SJCRH30 (cell line): ENCODE measurements around the gene EIF2A. TPM values are rescaled to one million over a fixed set of nuclear protein-coding genes. Genes with fewer than 3 reads are reported as not detected.

ENCODE experiments used
- DNase-seq, 2 experiments: peaks; one replicate each; pipeline ENCODE4 v3.0.0-alpha.2; 2015 to 2020
- H3K27ac ChIP-seq: fragments of 250-450 bp; sonication (Bioruptor Pico); 2 replicates; pipeline ENCODE4 v1.5.1; 2020; ENCODE audit warnings: mild to moderate bottlenecking, moderate library complexity
- H3K27me3 ChIP-seq: fragments of 250-450 bp; sonication (Bioruptor Pico); 2 replicates; pipeline ENCODE4 v1.5.1; 2020; ENCODE audit warnings: mild to moderate bottlenecking, moderate library complexity
- H3K36me3 ChIP-seq: fragments of 250-450 bp; sonication (Bioruptor Pico); 2 replicates; pipeline ENCODE4 v1.5.1; 2020; ENCODE audit warnings: mild to moderate bottlenecking, moderate library complexity
- H3K4me1 ChIP-seq: fragments of 250-450 bp; sonication (Bioruptor Pico); 2 replicates; pipeline ENCODE4 v1.5.1; 2020; ENCODE audit warnings: mild to moderate bottlenecking, moderate library complexity
- H3K4me3 ChIP-seq: fragments of 250-450 bp; sonication (Bioruptor Pico); 2 replicates; pipeline ENCODE4 v1.5.1; 2020; ENCODE audit warnings: mild to moderate bottlenecking, moderate library complexity
- H3K9me3 ChIP-seq: fragments of 250-450 bp; sonication (Bioruptor Pico); replicated peaks from 2 replicates; pipeline ENCODE4 v1.5.1; 2020; ENCODE audit warnings: mild to moderate bottlenecking, moderate library complexity
- total RNA-seq: library from RNA; depleted of rRNA; stranded (reverse); fragments of >200 nt; shearing (Covaris generic); gene quantifications from 2 replicates; pipeline ENCODE4 v1.2.3, GENCODE V29; 2014

Gene EIF2A
- total RNA-seq, 1 experiment from 2014 or later, result 139 TPM

DNA sequence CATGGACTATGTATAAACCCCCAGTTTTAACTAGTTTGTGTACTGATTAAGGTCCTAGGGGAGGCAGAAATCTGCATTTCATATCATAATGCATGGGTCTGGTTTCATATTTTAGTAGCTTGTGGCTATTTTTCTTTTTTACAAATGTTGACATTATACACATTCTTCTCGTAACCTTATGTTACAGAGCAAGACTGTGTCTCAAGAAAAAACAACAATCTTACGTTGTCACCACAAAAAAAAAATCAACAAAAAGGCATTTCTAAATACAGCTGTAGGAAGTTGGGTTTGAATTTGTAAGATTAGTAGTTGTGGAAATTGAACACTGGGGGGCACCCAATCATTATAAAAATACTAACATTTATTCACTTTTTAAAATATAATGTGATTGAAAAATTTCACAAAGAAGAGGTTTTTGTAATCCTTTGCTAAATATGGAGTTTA lies 18.2 kb upstream of the EIF2A start:
- peak in 1 of 2 experiments; percentile 30 for DNase-seq
- H3K4me3 ChIP-seq, result no peak overlapping the region
- no peaks in the 10 kb centered on the region for H3K36me3 ChIP-seq
- no peaks in the 10 kb centered on the region for H3K9me3 ChIP-seq
- H3K27ac ChIP-seq, result no peak overlapping the region
- no peaks in the 10 kb centered on the region for H3K27me3 ChIP-seq
- 0 out of 2 replicates have a peak, but pooled peaks cover 3% of the 10 kb centered on the region for H3K4me1 ChIP-seq

DNA sequence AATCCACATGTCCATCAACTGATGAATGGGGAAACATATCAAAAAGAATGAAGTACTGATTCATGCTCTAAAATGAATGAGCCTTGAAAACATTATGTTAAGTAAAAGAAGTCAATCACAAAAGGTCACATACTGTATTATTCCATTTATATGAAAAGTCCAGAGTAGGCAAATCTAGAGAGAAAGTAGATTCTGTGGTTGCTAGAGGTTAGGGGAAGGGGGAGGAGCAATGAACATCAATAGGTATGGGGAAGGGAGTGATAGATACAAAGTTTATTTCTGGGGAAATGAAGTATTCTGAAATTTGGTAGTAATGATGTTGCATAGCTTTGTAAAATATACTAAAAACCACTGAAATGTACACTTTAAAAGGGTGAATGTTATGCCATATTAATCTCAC lies 14.8 kb upstream of the EIF2A start:
- H3K4me3 ChIP-seq, result no peak overlapping the region
- H3K27ac ChIP-seq, result no peak overlapping the region
- H3K36me3 ChIP-seq, result no peaks in the 10 kb centered on the region
- H3K9me3 ChIP-seq, result no peaks in the 10 kb centered on the region
- no peak for DNase-seq
- H3K4me1 ChIP-seq, result 0 out of 2 replicates have a peak, but pooled peaks cover 3% of the 10 kb centered on the region
- H3K27me3 ChIP-seq, result no peaks in the 10 kb centered on the region

DNA sequence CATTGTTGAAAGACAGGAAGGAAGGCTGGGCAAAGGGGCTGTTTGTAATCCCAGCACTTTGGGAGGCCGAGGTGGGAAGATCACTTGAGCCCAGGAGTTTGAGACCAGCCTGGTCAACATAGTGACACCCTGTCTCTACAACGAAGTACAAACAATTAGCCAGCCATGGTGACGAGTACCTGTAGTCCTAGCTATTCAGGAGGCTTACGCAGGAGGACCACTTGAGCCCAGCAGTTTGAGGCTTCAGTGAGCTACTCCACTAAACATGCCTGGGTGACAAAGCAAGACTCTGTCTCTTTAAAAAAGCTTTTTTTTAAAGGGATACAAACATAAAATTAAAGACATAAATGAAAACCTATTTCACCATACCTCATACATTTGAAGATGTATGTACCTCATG lies 11.4 kb upstream of the EIF2A start:
- no peak for DNase-seq
- Histone ChIP-seq H3K36me3 (no peaks in the 10 kb centered on the region), H3K27ac (no peak overlapping the region), H3K27me3 (no peaks in the 10 kb centered on the region), H3K4me1 (no peaks in the 10 kb centered on the region), H3K4me3 (no peak overlapping the region), H3K9me3 (no peaks in the 10 kb centered on the region)

DNA sequence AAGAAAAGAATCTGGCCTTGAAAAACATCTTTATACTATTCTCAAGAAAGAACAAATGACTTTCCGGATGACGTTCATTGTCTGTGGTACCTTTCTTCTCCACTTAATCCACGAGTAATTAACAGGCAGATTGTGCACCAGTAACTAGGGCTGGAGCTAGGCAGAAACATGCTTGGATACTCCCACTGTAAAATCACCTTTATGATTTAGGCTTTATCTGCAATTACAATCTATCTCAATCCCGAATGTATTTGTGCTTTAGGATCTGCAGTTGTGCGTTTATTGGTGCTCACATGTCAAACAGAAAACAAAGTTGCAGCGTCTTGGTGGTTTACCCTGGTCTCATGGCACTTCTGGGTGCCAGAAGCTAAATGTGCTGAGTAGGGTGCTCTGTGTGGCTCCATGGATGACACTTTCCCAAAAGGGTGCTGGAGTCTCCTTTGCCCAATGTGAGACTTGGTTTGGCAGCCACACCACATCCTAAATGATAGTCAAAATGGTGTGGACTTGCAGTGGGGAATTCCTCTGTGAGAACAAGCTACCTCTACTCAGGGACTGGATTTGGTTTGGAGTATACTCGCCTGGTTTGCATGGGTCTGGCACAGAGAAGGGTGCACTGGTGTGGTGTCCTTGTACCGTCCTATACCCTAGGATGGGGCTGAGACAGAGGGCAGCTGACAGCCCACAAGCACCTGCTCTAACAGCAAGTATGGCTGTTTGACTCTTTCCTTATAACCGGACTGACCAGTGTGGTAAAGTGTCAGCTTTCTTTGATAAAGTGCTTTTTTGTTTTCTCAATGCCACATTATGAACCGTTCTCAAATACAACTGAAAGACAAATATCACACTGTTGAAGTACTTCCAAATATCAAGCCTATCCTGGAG lies 8.0 kb upstream of the EIF2A start:
- Histone ChIP-seq H3K27ac (no peak overlapping the region), H3K4me3 (no peak overlapping the region), H3K9me3 (no peaks in the 10 kb centered on the region), H3K4me1 (no peaks in the 10 kb centered on the region), H3K36me3 (peaks cover 13% of the 10 kb centered on the region; the same call in 1 of the 2 replicates), H3K27me3 (no peaks in the 10 kb centered on the region)
- DNase-seq, result no peak

DNA sequence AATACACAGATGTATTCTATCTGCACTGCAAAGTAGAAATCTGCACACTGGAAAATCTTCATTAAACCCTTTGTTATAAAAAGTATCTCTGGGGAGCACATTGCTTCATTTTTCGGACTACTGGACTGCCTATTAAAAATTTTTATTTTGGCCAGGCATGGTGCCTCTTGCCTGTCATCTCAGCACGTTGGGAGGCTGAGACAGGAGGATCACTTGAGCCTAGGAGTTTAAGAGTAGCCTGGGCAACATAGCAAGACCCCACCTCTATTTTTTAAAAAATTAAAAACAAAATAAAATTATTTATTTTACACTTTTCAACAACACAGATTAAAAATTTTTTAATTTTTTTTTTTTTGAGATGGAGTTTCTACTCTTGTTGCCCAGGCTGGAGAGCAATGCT lies 6.3 kb upstream of the EIF2A start:
- Histone ChIP-seq H3K27ac (no peak overlapping the region), H3K27me3 (no peaks in the 10 kb centered on the region)

DNA sequence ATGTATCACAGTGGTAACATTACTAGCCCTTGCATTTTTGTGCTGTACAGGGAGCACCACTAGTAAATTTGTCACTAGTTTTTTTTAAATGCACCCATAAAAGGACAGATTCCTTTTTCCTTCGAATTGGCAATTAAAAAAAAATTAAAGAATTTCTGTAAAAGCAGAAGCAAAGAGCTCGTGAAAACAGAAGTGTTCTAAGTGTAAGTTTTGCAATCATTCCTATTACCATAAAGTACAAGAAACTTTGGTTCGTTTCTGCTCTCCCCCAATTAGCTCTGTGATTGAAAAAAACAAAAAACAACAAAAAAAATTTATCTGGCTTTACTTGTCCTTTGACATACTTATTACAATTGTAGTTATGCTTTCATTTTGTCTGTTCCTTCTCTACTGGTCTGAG lies 5.6 kb upstream of the EIF2A start:
- H3K9me3 ChIP-seq, result no peaks in the 10 kb centered on the region

More for the DNA sequence above, 6.3 kb upstream of the EIF2A start:
- no peak for DNase-seq
- Histone ChIP-seq H3K4me3 (no peak overlapping the region), H3K36me3 (peaks cover 18% of the 10 kb centered on the region), H3K9me3 (no peaks in the 10 kb centered on the region), H3K4me1 (no peaks in the 10 kb centered on the region)

DNA sequence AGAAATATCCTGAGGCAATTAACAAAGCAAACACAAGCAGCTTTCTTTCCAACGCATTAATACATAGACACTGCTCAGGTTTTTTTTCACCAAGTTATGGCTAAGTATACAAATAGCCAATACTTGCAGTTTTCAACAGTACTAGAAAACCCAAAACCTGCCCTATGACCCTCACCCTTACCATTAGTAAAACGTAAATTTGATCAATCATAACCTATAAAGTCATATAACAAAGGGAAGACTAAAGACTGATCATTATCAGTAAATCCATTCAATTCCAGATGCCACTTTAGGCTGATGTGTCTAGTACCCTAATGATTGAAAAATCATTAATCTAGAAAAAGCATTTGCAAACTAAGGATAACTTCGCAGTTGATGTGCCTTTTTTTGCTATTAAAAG lies 3.5 kb upstream of the EIF2A start:
- no peaks in the 10 kb centered on the region for H3K4me1 ChIP-seq
- H3K4me3 ChIP-seq, result no peak overlapping the region
- H3K9me3 ChIP-seq, result no peaks in the 10 kb centered on the region
- no peak for DNase-seq
- peaks cover 18% of the 10 kb centered on the region for H3K36me3 ChIP-seq
- H3K27ac ChIP-seq, result no peak overlapping the region
- no peaks in the 10 kb centered on the region for H3K27me3 ChIP-seq

More for the DNA sequence above, 5.6 kb upstream of the EIF2A start:
- H3K4me1 ChIP-seq, result no peaks in the 10 kb centered on the region
- H3K36me3 ChIP-seq, result peaks cover 18% of the 10 kb centered on the region
- H3K27ac ChIP-seq, result no peak overlapping the region
- H3K4me3 ChIP-seq, result no peak overlapping the region
- no peak for DNase-seq
- no peaks in the 10 kb centered on the region for H3K27me3 ChIP-seq

DNA sequence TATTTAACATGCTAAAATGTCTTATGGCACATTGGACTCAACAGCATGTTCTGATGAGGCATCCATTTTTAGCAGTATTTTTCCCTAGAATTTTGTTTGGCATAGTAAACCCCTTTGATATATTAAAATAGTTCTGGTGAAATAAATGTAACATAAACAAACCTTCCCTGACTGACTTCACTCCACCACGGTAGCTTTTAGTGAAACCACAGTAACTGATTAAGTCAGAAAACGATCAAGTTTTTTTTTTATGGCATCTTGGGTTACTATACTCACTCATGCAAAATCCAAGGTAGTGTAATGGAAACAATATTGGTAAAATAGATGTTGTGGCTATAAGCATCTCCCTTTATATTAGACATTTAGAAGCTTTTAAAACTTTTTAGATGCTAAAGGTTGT lies 3.1 kb upstream of the EIF2A start:
- Histone ChIP-seq H3K4me3 (no peak overlapping the region), H3K27ac (no peak overlapping the region), H3K9me3 (no peaks in the 10 kb centered on the region), H3K27me3 (no peaks in the 10 kb centered on the region), H3K4me1 (no peaks in the 10 kb centered on the region), H3K36me3 (peaks cover 18% of the 10 kb centered on the region)
- DNase-seq, result no peak

DNA sequence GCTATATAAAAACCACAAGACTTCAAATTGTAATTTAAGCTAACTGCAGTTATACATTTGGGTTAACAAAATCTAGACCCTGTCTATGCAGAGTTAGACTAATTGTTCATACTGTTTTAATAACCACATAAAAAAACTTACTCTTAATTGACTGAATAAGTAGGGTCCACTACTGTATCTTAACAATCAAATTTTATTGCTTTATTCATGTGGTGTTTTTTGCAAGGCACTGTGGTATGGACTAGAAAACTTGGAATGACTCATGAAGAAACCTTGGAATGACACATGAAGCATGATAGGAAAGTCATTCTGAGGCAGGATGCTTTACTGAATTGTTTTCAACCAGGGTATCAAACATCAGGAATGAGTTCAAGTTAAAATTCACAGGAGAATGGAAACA lies 2.5 kb upstream of the EIF2A start:
- DNase-seq, result no peak
- no peaks in the 10 kb centered on the region for H3K9me3 ChIP-seq
- H3K27ac ChIP-seq, result no peak overlapping the region
- H3K36me3 ChIP-seq, result peaks cover 18% of the 10 kb centered on the region
- H3K4me3 ChIP-seq, result no peak overlapping the region
- H3K27me3 ChIP-seq, result no peaks in the 10 kb centered on the region
- no peaks in the 10 kb centered on the region for H3K4me1 ChIP-seq

DNA sequence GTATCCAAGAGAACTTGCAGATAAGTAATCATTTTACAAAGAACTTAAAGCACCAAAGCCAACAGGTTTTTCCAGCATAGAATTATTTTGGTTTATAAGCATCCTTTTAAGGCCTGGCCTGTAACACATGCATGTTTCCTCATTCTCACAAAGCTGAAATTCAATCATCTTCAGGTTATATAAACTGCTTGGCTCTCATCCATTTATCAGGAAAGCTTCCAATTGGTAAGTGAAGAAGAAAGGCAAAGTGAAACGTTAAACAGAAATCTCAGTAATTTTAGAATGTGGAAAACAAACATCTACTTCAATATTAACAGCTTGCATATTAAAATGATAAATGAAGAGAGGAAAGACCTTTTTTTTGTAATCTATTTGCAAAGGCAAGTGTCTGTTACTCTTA lies 1.9 kb upstream of the EIF2A start:
- H3K9me3 ChIP-seq, result no peaks in the 10 kb centered on the region
- H3K4me3 ChIP-seq, result peak overlapping the region; percentile 90
- H3K4me1 ChIP-seq, result no peaks in the 10 kb centered on the region
- no peak for DNase-seq
- no peaks in the 10 kb centered on the region for H3K27me3 ChIP-seq
- peaks cover 18% of the 10 kb centered on the region for H3K36me3 ChIP-seq
- H3K27ac ChIP-seq, result no peak overlapping the region

DNA sequence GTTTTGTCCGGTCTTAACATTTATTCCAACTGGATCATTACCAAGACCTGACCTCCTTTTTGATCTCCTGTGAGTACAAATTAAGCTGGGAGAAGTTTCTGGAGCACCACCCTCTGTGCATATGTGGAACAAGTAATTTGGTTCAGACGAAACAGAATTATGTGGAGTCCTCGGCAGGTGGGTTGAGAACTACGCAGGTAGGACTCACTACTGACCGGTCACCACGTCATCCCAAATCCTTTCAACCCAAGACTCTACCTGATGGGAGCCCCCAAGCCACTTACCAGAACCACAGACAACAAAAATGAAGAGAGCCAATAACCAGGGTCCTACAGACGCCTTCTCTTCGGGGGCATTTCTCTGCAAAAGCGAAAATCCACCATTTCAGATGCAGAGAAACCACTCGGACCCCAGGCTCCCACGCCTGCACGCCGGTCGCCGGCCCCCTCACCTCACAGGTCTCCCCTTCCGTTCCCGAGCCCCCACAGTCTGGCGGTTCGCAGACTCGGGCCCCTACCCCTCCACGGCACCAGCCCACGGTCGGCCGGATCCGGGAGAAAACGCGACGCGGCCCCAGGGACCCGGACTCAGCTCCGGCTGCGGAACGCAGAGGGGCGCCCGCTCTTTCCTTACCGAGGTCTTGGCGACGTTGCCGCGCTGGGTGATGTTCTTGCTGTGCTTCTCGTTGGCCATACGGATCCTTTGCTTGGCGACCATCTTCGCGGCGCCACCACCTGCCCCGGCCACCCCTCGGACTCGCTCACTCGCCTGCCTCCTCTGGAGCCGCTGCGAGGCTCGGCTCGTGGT lies 965 bp upstream of the EIF2A start:
- peaks cover 18% of the 10 kb centered on the region for H3K36me3 ChIP-seq
- no peaks in the 10 kb centered on the region for H3K27me3 ChIP-seq
- DNase-seq, result no peak
- peak overlapping the region; percentile 90 for H3K4me3 ChIP-seq
- H3K4me1 ChIP-seq, result no peaks in the 10 kb centered on the region
- no peaks in the 10 kb centered on the region for H3K9me3 ChIP-seq
- H3K27ac ChIP-seq, result peak overlapping the region; percentile 75

DNA sequence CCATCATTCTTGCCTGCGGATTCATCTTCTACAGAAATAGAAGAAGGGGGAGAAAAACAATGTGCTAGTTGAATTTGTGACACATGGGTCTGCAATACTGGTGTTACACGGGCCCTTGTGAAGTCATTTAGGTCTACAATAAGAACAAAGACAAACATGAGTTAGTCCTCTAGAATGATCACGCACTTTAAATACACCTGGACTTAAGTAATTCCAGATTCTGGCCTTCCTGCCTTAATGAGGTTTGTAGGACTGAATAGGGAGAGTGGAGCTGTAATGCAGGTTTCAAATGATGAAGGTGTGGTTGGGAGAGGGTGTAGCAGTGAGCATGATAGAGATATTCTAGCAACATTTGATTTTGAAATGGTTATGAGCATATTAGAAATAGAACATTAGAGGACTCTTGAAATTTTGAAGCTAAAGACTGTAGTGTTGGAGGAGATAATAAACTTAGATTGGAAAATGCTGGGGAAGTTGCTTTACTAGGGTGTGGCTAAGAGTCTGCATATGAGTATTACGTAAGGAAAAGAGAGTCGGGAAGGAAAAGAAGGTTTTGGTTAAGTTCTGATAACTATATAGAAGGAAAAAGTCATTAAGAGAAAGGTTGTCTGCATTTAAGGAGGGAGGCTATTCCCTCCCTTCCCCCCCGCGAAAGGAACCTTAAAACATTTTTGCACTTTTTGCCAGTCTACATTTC lies 606 bp downstream of the EIF2A start:
- Histone ChIP-seq H3K27me3 (no peaks in the 10 kb centered on the region), H3K4me3 (peak overlapping the region; percentile 90), H3K36me3 (peaks cover 19% of the 10 kb centered on the region), H3K4me1 (no peaks in the 10 kb centered on the region), H3K27ac (peak overlapping the region; percentile 75), H3K9me3 (no peaks in the 10 kb centered on the region)
- DNase-seq, result no peak

DNA sequence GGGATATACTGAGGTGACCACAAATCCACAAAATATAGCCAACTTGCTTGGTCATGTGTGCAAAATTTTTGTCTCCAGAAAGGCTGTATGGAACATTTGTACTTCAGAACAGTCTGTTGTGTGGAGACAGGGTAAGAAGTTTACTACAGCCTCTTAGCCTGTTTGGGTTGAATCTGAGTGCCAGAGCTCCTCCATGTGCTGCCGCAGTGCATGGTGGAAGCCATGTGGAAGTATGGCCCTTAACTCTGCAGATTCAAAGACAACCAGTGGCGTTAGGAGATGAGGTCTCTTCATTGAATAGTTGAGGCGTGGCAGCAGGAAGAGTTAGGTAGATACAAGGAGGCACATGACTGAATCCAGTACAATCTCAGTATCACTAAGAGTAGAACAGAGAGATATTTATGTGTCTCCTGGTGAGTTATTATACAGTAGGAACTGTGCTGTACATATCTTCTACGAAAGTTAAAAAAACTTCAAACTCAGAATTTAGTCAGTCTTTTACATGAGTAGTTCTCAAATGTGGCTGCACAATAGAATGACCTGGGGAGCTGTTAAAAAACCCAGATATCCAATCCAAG lies 9.4 kb downstream of the EIF2A start:
- no peaks in the 10 kb centered on the region for H3K9me3 ChIP-seq

DNA sequence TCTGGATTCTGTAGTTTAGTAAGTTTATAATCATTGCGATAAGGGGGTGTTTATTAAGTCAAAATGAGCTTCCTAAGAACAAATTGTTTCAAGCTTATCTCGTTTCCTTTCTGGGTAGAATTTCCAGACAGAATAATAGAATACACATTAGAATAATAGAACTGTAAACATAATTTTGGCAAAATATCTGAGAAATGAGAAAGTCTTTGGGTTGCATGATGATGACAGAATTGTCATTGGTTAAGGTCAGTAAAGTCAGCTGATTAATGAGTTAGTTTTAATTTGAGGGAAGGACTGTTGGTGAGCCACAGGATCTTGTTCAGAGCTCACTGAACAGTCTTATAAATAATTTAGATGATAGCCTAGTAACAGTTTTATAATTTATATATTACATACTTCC lies 10.2 kb downstream of the EIF2A start:
- no peaks in the 10 kb centered on the region for H3K9me3 ChIP-seq
- H3K27me3 ChIP-seq, result no peaks in the 10 kb centered on the region
- H3K27ac ChIP-seq, result no peak overlapping the region
- no peaks in the 10 kb centered on the region; the same call in 1 of the 2 replicates for H3K4me1 ChIP-seq
- H3K36me3 ChIP-seq, result peaks cover 70% of the 10 kb centered on the region
- H3K4me3 ChIP-seq, result no peak overlapping the region
- DNase-seq, result no peak

More for the DNA sequence above, 9.4 kb downstream of the EIF2A start:
- H3K36me3 ChIP-seq, result peaks cover 69% of the 10 kb centered on the region
- no peak overlapping the region for H3K4me3 ChIP-seq
- DNase-seq, result no peak
- no peak overlapping the region for H3K27ac ChIP-seq
- no peaks in the 10 kb centered on the region for H3K27me3 ChIP-seq
- H3K4me1 ChIP-seq, result no peaks in the 10 kb centered on the region; the same call in 1 of the 2 replicates
